Motor neuron (in vitro differentiated cells): ENCODE data around the gene JUN. TPM values are rescaled to one million over a fixed set of nuclear protein-coding genes. Genes with fewer than 3 reads are reported as not detected.

Source experiments
- ATAC-seq, 8 experiments: fragments of 200-7000 bp; cut with Tn5 transposase; replicated peaks in 6 of 8; 2 replicates each; pipeline ENCODE4 v1.8.0; 2021; ENCODE audit warnings: mild to moderate bottlenecking in 8 of 8, moderate library complexity in 8 of 8
- H3K27ac ChIP-seq, 2 donors: fragments of 250-450 bp; sonication (Bioruptor Pico); 2 replicates each; pipeline ENCODE4 v1.9.0; 2021; ENCODE audit warnings: antibody characterized with exemption in 2 of 2, mild to moderate bottlenecking in 2 of 2, moderate library complexity in 1 of 2
- H3K4me1 ChIP-seq, 2 donors: fragments of 250-450 bp; sonication (Bioruptor Pico); replicated peaks in 1 of 2; 2 replicates each; pipeline ENCODE4 v1.6.1; 2021; ENCODE audit warnings: antibody characterized with exemption in 2 of 2, mild to moderate bottlenecking in 2 of 2, moderate library complexity in 1 of 2
- H3K4me3 ChIP-seq, 5 donors: fragments of 250-450 bp; sonication (Bioruptor Pico); 2 replicates each; pipeline ENCODE4 v1.9.0; 2021; ENCODE audit warnings: antibody characterized with exemption in 5 of 5, mild to moderate bottlenecking in 5 of 5, moderate library complexity in 4 of 5
- WGBS, 10 experiments: fragments of 450-650 bp; shearing (Covaris generic); methylation state at CpG; one replicate each; pipeline ENCODE4 v1.0.0; 2022; 5-methylcytosine and 5-hydroxymethylcytosine counted together
- in situ Hi-C, 9 experiments: fragments of 400-800 bp; cut with MboI; loops; one replicate each; pipeline ENCODE4 v1.15.0; 2021; ENCODE audit warnings: low sequenced_read_pairs in 9 of 9, low pct_unique_long_range_greater_than_20kb in 2 of 9; ENCODE audit not compliant: unreplicated experiment in 9 of 9
- total RNA-seq, 8 experiments: library from RNA; unstranded; fragments of 300-600 nt; gene quantifications; 2 replicates each; pipeline versions ENCODE4 v1.2.3 to v1.2.4, GENCODE V29; 2022

JUN gene
- total RNA-seq, 8 experiments from 2014 or later: 17.0 to 165 (median 66.9) TPM

GRCh38 chr1:58815686-58816071 lies 31.8 kb upstream of the JUN start:
- no peak overlapping the region for H3K27ac ChIP-seq
- peak overlapping the region; percentile 29 to 40 (median 34) for H3K4me3 ChIP-seq
- peaks cover 8 to 12% of the 10 kb centered on the region in 2 donors for H3K4me1 ChIP-seq
- in situ Hi-C loops: no loop called here
- WGBS, 10 experiments: 0 to 40% (median 16%) methylated on average over 2 to 13 of the region's 13 CpGs; no CpG with 5 or more reads in 1 of the 10 experiments
- peak in 4 of 8 experiments; percentile 9 to 28 (median 18) for ATAC-seq

- Histone ChIP-seq H3K4me1 (peaks cover 8 to 12% of the 10 kb centered on the region in 2 donors), H3K27ac (no peak overlapping the region), H3K4me3 (no peak overlapping the region)
- ATAC-seq: peak in 7 of 8 experiments; percentile 35 to 87 (median 65)
- in situ Hi-C loops: no loop called here
- 4 to 54% (median 20%) methylated on average over 1 to 25 of the region's 36 CpGs; no CpG with 5 or more reads in 1 of the 10 experiments for WGBS, 10 experiments
Observed at GRCh38 chr1:58815069-58815685, 31.3 kb upstream of the JUN start.

DNA sequence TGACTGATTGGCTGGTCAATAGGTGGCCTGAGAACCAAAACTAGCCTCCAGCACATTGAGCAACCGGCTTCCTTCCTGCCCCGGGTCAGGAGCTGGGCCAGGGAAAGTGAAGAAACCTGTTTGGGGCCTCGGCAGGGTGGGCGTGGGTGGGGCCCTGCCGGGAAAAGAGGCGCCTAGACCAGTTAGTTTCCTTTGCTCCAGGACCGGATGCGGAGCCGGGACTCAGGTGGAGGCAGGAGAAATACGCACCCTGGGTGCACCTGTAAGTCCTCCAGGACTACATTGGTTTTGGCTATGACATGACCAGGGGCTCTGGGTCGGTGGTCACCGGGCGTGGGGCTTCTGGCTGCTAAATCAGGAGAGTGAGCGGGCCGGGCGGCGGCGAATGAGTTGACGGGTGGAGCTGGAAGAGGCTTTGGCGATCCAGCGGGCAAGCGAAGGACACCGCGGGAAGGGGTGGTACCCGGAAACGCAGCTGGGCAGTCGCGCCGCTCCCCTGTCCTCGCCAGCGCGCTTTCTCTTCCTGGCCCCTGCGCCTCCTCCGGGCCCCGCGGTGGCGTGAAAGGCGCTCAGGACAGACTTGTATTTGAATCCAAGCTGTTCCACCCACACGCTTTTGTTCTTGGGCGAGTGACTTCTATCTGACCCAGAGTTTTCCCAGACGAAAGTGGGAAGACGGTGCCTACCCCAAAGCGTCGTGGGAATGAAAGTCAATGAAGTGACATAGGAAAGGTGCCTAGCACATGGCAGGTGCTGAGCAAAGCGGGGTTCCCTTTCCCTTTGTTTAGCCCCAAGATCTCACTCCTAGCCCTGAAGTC lies 30.6 kb upstream of the JUN start:
- H3K27ac ChIP-seq: no peak overlapping the region
- H3K4me3 ChIP-seq: no peak overlapping the region
- peak in 1 of 8 experiments; percentile 3 for ATAC-seq
- peaks cover 8 to 12% of the 10 kb centered on the region in 2 donors for H3K4me1 ChIP-seq
- WGBS, 10 experiments: 64 to 100% (median 74%) methylated on average over 1 to 39 of the region's 45 CpGs; no CpG with 5 or more reads in 4 of the 10 experiments
- in situ Hi-C loops: no loop called here

- in situ Hi-C loops: no loop called here
- Histone ChIP-seq H3K27ac (no peak overlapping the region), H3K4me1 (peaks cover 8 to 12% of the 10 kb centered on the region in 2 donors), H3K4me3 (no peak overlapping the region)
- 79 to 87% (median 84%) methylated on average over 1 to 7 of the region's 7 CpGs; no CpG with 5 or more reads in 4 of the 10 experiments for WGBS, 10 experiments
- ATAC-seq: no peak
Observed at GRCh38 chr1:58813801-58814200, 30.0 kb upstream of the JUN start.

GRCh38 chr1:58813361-58813760 lies 29.5 kb upstream of the JUN start:
- in situ Hi-C loops: no loop called here
- ATAC-seq: no peak
- WGBS, 10 experiments: 50 to 100% (median 100%) methylated on average over 1 of the region's 1 CpG; no CpG with 5 or more reads in 5 of the 10 experiments
- H3K4me3 ChIP-seq: no peak overlapping the region
- peaks cover 8 to 12% of the 10 kb centered on the region in 2 donors for H3K4me1 ChIP-seq
- H3K27ac ChIP-seq: no peak overlapping the region

DNA sequence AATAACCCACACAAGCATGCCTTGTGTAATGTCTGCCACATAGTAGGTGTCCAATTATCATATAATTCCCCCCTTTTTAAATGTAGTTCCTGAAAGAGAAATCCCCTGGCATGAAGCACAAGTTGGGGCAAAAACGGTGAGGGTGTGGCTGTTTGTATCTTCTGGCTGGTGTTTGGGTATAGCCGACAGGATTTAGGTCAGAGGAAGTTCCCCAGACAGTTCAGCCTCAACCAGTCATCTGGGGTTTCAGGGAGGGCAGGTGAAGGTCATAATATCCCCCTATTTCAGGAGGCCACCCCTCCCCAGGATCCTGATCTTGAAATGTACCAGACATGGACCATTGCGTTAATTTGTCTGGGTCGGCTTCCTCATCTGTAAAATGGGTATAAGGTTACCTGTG lies 29.1 kb upstream of the JUN start:
- 50 to 100% (median 80%) methylated on average over 1 to 4 of the region's 4 CpGs; no CpG with 5 or more reads in 3 of the 10 experiments for WGBS, 10 experiments
- no peak for ATAC-seq
- in situ Hi-C loops: no loop called here

GRCh38 chr1:58812468-58812867 lies 28.6 kb upstream of the JUN start:
- in situ Hi-C loops: no loop called here
- 58 to 92% (median 65%) methylated on average over 2 to 3 of the region's 3 CpGs; no CpG with 5 or more reads in 2 of the 10 experiments for WGBS, 10 experiments
- Histone ChIP-seq H3K4me3 (no peak overlapping the region), H3K4me1 (peaks cover 8 to 12% of the 10 kb centered on the region in 2 donors), H3K27ac (no peak overlapping the region)
- ATAC-seq: no peak

More for the DNA sequence above, 29.1 kb upstream of the JUN start:
- Histone ChIP-seq H3K4me1 (peaks cover 8 to 12% of the 10 kb centered on the region in 2 donors), H3K27ac (no peak overlapping the region), H3K4me3 (no peak overlapping the region)

GRCh38 chr1:58811303-58811702 lies 27.5 kb upstream of the JUN start:
- Histone ChIP-seq H3K4me1 (peaks cover 7 to 8% of the 10 kb centered on the region in 2 donors), H3K4me3 (no peak overlapping the region), H3K27ac (no peak overlapping the region)
- WGBS, 10 experiments: 14 to 96% (median 82%) methylated on average over 1 to 2 of the region's 2 CpGs; no CpG with 5 or more reads in 2 of the 10 experiments
- in situ Hi-C loops: no loop called here
- no peak for ATAC-seq

DNA sequence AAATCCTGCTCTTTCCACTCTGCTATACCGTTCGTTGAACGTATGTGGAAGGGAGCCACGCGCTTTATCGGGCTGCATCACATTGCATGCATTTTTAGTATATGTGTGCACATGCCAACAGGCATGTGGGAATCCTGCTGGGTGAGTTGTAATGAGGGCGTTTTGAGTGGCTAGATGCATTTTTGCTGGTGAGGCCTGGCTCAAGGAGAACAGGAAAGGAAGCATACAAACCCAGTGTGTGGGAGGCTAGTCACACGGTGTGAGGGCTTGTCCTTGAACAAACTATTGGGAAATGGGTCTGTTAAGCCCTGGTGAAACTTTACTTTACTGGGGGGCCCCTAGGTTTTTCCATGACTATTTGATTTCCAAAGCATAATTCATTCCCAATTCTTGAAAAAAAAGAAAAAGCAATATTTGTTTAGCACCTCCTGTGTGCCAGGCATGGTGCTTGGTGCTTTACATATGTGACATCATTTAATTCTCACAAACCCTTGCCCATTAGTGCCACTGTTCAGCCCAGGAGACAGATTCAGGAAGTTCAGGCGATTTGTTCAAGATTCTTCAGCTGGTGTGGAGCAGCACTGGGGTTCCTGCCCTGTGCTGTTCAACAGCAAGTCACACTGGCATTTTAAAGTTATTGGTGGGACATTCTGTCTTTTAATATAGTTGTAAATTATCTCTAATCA lies 25.6 kb upstream of the JUN start:
- in situ Hi-C loops: no loop called here
- no peak overlapping the region for H3K4me3 ChIP-seq
- 60 to 100% (median 84%) methylated on average over 1 to 9 of the region's 9 CpGs for WGBS, 10 experiments
- no peak overlapping the region for H3K27ac ChIP-seq
- H3K4me1 ChIP-seq: no peaks in the 10 kb centered on the region
- ATAC-seq: peak in 2 of 8 experiments; percentile 19 to 28

DNA sequence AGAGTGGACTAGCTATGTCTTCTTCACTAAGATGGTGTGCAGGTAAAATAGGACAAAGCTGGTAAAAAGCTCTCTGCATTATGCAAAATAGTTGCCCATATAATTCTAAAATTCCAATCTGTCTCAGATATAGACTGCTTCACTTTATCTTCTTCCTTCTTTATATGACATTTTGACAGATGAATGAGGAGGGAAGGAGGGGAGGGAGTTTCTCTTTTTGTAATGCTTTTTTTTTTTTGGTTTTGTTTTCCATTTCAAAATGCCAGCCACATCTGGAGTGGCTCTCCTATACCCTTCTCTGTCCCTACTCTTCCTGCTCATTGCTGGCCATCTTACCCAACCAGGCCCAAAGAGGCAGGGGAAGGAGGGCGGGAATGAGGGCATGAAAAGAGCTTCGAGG lies 24.2 kb upstream of the JUN start:
- Histone ChIP-seq H3K4me1 (no peaks in the 10 kb centered on the region), H3K4me3 (no peak overlapping the region), H3K27ac (no peak overlapping the region)
- no peak for ATAC-seq
- WGBS, 10 experiments: 0 to 59% (median 40%) methylated on average over 1 to 2 of the region's 2 CpGs; no CpG with 5 or more reads in 5 of the 10 experiments
- in situ Hi-C loops: no loop called here

DNA sequence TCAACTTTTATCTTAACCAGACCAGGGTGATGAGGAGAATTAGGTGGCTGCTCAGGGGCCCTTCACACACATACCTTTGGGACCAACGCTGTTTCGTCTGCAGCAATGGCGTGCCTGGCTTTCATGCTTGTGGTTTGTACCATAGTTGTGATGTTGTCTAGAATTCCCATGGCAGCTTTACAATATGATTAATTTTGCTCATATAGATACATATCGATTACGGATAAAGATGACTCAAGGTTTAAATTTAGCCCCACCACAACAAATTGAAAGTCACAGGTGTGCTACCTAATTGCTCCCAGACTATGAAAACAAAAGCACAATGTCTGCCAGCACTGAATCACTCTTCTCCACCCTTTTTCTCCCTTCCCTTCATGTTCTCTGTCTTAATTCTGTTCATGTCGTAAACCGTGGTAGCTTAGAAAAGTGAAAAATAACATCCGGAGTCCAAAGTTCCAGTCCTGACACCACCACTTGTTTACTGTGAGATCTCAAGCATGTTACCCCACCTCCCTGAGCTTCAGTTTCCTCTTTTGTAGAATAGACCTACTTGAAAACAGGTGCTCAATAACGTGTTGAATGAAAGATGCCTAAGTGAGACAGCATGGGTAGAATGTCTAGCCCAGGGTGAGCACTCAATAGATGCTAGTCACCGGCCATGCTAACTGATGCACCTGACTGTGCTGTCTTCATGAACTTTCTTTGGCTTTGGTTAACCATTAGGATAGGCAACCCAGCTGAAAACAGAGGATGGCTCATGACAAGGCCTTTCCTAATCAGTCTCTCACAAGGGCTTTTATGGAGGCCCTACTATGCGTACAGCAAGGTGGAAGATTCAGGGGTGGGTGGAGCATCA lies 22.1 kb upstream of the JUN start:
- Histone ChIP-seq H3K4me3 (no peak overlapping the region), H3K27ac (no peak overlapping the region), H3K4me1 (no peaks in the 10 kb centered on the region)
- ATAC-seq: no peak
- in situ Hi-C loops: no loop called here
- WGBS, 10 experiments: 75 to 94% (median 87%) methylated on average over 1 to 11 of the region's 11 CpGs

DNA sequence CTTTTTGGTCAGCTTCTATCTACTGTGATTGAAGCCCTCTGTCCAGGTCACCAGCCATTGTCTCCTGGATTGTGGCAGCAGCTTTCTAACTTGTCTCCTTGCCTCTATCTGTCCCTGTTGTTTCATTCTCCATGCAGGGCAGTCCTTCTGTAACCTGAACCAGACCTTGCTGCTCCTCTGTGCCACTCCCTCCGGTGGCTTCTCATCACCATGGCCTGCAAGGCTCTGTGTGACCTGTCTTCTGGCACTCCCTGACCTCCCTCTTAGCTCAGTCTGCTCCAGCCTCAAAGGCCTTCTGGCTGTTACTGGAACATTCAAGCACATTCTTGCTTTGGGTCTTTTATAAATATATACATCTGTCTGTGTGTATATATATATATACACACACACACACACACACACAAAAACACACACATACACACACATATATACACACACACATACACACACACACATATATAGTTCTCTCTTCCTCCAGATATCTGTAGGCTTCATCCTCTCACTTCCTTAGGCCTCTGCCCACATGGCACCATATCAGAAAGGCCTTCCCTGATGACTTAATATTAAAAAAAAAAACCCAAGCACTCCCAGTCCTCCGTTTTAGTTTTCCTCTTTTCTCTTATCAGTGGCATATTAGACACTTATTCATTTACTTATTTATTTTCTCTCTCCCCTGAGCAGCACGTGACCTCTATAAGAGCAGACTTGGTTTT lies 21.2 kb upstream of the JUN start:
- peak in 2 of 8 experiments; percentile 71 to 97 for ATAC-seq
- WGBS, 10 experiments: 48 to 87% (median 68%) methylated on average over 2 to 3 of the region's 3 CpGs

More for the DNA sequence above, 21.2 kb upstream of the JUN start:
- Histone ChIP-seq H3K27ac (no peak overlapping the region), H3K4me1 (no peaks in the 10 kb centered on the region), H3K4me3 (no peak overlapping the region)
- in situ Hi-C loops: no loop called here
